ENCODE data around the gene FRMD8.

FRMD8 gene

DNA sequence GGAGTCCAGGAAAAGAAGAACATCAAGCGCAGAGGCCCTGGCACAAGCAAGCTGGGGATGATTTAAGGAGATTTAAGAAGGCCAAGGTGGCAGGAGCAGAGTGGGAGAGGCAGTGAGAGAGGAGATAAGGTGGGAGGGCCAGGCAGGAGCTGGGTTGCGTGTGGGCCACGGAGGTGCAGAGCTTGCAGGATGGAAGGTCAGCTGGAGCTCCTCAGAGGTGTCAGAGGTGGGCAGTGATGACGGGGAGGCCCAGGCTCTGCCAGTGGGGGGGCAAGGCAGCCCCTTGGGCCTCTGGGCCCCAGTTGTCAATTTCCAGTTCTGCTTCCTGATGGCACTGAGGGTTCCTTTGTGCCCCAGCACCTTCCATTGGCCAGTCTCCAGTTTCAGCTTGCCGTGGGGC is 6.5 kb downstream of the FRMD8 start:
- no peak for DNase-seq (ENCODE audit: low read depth in 2 of 2)

- no peak for DNase-seq (ENCODE audit: low read depth in 2 of 2)
Observed at GRCh38 chr11:65393513-65394079, 7.2 kb downstream of the FRMD8 start.

DNA sequence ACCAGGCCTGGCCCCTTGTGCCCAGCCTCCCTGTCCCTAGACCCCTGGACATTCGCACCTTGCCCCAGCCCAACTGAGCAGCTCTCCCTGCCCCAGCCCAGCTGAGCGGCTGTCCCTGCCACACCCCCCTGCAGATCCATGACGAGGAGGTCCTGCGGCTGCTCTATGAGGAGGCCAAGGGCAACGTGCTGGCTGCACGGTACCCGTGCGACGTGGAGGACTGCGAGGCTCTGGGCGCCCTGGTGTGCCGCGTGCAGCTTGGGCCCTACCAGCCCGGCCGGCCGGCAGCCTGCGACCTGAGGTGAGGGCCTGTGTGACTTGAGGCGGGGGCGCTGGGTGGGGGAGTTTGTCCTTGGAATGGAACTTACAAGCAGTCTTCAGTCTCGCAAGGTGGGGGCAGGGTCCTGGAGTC is 7.7 kb downstream of the FRMD8 start:
- DNase-seq (ENCODE audit: low read depth in 2 of 2): no peak

DNA sequence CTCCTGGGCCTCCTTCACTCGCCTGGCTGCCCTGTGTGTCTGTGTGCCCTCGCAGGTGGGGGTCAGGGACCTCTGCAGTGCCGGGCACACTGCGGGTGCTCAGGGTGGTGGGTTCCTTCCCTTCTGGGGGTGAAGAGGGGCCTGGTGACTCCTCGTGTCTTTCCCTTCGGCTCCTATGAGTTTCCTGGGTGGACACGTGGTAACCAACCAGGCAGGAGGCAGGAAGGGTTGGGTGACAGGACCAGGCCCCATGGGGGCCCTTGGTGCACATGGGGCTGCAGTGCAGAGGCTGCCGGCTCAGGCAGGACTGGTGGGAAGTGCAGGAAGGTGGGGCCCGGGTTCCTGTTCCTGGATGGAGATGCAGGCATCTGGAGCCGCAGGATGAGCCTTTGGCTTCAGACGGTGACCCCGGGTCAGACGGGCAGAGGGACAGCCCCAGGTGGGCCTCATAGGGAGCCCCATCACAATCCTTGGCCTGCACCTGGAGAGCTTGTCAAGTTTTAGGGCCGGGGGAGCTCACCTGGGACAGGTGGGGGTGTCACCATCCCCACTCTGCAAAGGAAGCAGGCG is 9.6 kb downstream of the FRMD8 start:
- no peak for DNase-seq (ENCODE audit: low read depth in 2 of 2)

DNA sequence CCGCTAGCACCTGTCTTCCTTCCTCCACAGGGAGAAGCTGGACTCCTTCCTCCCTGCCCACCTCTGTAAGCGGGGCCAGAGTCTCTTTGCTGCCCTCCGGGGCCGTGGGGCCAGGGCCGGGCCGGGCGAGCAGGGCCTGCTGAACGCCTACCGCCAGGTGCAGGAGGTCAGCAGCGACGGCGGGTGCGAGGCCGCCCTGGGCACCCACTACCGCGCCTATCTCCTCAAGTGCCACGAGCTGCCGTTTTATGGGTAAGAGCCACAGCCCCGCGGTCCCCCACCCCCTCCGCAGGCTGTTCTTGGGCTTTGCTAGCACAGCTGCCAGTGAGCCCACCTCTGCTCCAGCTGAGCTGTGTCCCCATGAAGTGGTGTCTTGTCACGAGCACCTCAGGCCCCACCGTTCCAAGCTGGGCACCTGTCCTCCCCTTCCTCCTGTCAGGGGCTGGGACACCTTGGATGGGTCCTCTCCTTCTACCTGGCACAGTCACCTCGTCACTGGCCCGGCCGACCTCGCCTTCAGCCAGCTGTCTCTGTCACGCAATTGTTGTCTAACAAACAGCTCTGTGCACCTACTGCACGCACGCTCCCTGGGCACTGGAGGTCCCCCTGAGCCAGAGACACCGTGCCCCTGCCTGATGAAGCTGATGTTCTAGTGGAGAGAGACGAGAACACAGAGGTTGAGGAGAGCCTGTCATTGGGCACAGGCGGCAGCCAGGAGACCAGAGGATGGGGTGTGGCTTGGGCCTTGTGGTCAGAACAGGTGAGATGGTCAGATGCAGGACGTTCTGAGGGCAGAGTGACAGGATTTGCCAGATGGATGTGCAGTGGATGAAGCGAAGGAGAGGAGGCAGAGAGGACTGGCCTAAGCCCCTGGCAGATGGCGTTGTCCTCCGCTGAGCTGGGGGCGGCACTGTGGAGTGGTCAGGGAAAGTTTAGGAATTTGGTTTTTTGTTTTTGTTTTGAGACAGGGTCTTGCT is 10.6 kb downstream of the FRMD8 start:
- DNase-seq (ENCODE audit: low read depth in 2 of 2): no peak

- no peak for DNase-seq (ENCODE audit: low read depth in 2 of 2)
Observed at GRCh38 chr11:65398362-65398910, 12.0 kb downstream of the FRMD8 start.

- DNase-seq (ENCODE audit: low read depth in 2 of 2): no peak
Observed at GRCh38 chr11:65399249-65399648, 12.8 kb downstream of the FRMD8 start.

- no peak for DNase-seq (ENCODE audit: low read depth in 2 of 2)
Observed at GRCh38 chr11:65399845-65400244, 13.4 kb downstream of the FRMD8 start.

DNA sequence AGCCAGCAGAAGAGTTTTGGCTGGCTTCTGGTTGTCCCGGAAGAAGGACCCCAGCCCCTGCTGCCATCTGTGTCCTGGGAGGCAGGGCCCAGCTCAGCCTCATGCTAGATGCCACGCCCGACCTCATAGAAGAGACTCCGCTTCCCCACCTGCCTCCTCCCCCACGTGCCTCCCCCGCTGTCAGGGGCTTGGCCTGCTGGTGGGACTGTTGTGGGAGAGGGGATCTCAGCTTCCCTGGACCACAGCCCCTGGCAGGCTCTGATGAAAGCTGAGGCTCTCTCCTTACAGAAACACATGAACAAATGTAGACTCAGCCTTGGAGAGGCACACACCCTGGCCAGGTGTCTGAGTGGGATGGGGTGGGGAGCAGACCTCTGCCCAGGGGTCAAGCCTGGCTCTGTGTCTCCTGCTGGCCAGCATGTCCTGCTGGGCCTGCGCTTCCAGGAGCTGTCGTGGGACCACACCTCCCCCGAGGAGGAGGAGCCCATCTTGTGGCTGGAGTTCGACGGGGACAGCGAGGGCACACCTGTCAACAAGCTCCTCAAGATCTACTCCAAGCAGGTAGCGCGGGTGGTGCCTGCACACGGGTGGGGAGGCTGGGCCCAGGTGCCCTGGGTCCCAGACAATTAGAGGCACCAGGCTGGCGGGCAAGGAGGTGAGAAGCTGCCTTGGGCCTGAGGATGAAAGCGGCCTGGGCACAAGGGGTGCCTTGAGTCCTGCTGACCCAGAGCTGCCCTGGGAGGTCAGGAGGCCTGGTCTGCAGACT is 14.1 kb downstream of the FRMD8 start:
- no peak for DNase-seq (ENCODE audit: low read depth in 2 of 2)

GRCh38 chr11:65401073-65401802 is 14.8 kb downstream of the FRMD8 start:
- DNase-seq (ENCODE audit: low read depth in 2 of 2): no peak

GRCh38 chr11:65401803-65402248 is 15.4 kb downstream of the FRMD8 start:
- DNase-seq (ENCODE audit: low read depth in 2 of 2): no peak

- no peak for DNase-seq (ENCODE audit: low read depth in 2 of 2)
Observed at GRCh38 chr11:65402790-65403189, 16.4 kb downstream of the FRMD8 start.

DNA sequence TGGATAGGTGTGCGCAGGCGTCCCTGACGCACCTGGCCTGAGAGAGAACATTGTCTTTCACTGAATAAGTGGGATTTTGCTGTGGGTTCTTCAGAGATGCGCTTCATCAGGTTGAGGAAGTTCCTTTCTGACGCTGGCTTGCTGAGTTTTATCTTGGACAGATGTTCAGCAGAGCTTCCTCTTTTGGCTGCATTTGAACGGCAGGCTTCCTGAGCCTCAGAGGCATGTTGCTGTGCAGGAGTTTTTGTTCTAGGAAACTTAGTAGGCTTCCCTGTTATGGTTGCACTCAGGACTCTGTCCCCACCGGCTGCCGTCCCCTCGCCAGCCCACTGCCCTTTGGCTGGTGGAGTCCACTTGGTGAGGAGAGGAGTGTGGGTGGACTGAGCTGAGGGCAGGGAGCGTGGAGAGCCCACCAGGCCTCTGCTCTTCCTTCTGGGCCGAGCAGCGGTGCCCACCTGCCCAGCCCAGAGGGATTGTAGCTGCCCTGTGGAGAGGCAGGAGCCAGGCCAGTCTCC is 17.2 kb downstream of the FRMD8 start:
- no peak for DNase-seq (ENCODE audit: low read depth in 2 of 2)

DNA sequence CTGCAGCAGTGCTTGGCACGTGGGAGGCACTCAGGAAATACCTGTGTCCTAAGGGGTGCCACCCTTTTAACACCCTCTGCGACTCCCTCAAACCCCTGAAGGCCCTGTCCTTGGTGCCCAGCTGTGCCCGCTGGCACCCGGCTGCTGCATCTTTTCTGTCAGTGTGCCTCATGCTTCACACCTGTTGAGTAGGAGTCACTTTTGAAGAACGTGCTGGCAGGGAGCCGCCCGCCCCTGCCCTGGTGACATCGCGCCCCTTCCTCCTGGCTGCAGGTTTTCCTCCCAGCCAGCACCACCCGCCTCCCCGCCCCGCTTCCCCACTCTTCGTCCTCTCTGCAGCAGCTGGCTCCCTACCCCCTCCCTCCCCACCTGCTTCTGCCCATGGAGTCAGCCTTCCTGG is 17.8 kb downstream of the FRMD8 start:
- DNase-seq (ENCODE audit: low read depth in 2 of 2): no peak

GRCh38 chr11:65404638-65405339 is 18.4 kb downstream of the FRMD8 start:
- DNase-seq (ENCODE audit: low read depth in 2 of 2): no peak

DNA sequence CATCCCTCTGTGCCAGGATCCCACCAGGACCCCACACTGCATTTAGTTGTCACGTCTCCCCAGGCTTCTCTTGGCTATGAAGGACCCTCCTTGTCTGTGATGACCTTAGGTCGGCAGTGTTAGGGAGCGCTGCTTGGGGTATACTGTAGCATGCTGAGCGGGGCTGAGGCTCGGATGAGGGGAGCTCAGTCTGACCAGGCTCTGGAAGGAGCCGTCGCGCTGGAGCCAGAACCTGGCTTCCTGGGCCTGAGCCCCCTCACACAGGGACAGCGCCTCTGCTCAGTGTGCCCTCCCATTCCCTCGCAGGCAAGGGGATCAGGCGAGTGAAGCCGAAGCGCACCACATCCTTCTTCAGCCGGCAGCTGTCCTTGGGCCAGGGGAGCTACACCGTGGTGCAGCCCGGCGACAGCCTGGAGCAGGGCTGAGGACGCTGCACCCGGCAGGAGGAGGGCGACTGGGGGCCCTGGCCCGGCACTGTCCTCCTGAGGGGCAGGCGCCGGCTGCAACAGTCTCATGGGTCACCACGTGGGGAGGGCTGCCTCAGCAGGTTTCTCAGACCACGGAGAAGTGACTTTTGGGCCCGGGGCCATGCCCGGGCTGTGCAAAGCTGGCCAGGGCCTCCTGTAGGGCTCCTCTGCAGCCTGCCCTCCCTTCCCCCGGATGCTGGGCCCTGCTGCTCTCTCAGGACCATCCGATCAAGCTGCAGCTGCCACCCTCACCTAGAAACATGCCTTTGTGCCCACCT is 24.7 kb downstream of the FRMD8 start:
- no peak for DNase-seq (ENCODE audit: low read depth in 2 of 2)

DNA sequence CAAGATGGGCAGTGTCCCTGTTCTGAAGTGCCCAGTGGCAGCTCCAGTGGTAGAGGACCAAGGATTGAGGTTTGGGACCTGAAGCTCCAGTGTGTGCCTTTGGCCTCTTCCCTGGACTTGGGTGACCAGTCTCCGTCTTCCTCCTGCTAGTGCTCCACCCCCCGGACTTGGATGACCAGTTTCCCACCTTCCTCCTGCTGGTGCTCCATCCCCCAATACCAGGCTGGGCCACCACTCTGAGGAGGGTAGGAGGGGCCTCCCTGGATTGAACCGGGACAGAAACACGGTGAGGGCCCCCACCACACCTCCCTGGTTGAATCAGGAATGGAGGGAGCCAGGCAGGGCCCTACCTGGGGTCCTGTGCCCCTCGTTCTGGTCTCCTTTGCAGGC is 25.2 kb downstream of the FRMD8 start:
- DNase-seq (ENCODE audit: low read depth in 2 of 2): no peak

DNA sequence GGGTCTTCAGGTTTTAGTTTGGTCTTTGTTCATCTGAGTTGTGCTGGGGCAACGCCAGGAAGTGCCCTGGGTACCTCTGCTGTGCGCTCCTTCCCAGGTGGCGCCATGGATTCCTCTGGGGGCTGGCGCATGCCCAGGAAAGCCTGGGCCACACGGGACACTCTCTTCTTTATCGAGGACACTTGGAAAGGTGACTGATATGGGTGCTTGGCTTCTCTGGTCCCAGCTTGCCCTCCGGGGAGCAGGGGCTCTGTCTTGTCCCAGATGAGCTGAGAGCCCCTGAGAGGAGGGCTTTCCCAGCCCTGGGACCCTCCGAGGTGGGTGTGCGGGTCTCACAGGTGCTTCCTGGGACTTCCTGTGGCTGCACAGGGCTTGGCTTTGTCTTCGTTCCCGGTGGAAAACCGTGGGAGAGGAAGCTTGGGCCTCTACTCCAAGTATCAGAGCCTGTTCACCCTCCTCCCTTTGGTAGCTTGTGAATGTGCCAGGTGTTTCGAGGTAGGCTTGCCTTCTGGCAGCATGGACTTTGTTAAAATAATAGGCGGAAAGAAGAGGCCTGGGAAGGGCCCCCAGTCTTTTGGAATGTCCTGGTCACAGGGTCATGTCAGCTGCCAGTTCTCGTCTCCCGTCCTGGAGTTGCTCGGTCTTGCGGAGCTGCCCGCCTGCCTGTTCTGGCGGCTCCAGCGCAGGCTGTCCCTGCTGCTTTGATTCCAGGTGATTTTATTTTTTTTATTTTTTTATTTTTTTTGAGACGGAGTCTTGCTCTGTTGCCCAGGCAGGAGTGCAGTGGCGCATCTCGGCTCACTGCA is 26.0 kb downstream of the FRMD8 start:
- DNase-seq (ENCODE audit: low read depth in 2 of 2): no peak
